HepG2 (cell line): ENCODE measurements around the gene ACTN4. TPM values are rescaled to one million over a fixed set of nuclear protein-coding genes. Genes with fewer than 3 reads are reported as not detected.

Experiments used
- ATAC-seq: fragments of 200-7000 bp; cut with Tn5 transposase; 3 replicates; pipeline ENCODE4 v1.9.1; 2020; ENCODE audit warnings: mild to moderate bottlenecking, moderate library complexity
- BruUV-seq: library from RNA; stranded (reverse); fragments of 400-500 nt; replicated peaks from 2 replicates; lab custom pipeline; 2021; lab: Mats Ljungman, UMichigan
- CTCF ChIA-PET: fragments of 300-600 bp; formaldehyde crosslinking; extraction: SDS; loops from one replicate; lab custom pipeline; 2021; ENCODE audit warnings: low total read pairs, inconsistent platforms, low intra/inter-chr PET ratio; lab: Yijun Ruan, JAX
- POLR2A ChIA-PET: fragments of 350-600 bp; sonication (Branson Sonifier 250); formaldehyde crosslinking; loops from one replicate; lab custom pipeline; 2020; ENCODE audit warnings: antibody characterized with exemption, inconsistent platforms; lab: Yijun Ruan, JAX
- DNase-seq: peaks from one replicate; pipeline ENCODE4 v3.0.0-alpha.2; 2015; ENCODE audit warnings: low spot score
- FAIRE-seq: peaks from 3 replicates; lab custom pipeline; 2011; peaks lifted over from hg19 to GRCh38; lab: Jason Lieb, UNC
- H2AFZ ChIP-seq: one replicate; pipeline ENCODE4 v1.6.1; 2011; ENCODE audit warnings: low read length, inconsistent platforms
- H3K27ac ChIP-seq: fragments of 300-600 bp; 3 replicates; pipeline ENCODE4 v1.8.0; 2011; ENCODE audit warnings: mixed run types, mild to moderate bottlenecking, mixed read lengths, low read length, inconsistent platforms; ENCODE audit not compliant: insufficient read depth; ENCODE audit errors: extremely low read length
- H3K27me3 ChIP-seq, 2 experiments: fragments of 200-600 bp in 1 of 2; 2 replicates in 1 of 2; 3 replicates in 1 of 2; pipeline versions ENCODE4 v1.6.0 to v1.8.0; 2011; ENCODE audit warnings: low read length in 2 of 2, mild to moderate bottlenecking in 2 of 2, moderate library complexity in 2 of 2, inconsistent platforms in 1 of 2; ENCODE audit not compliant: insufficient read depth in 2 of 2, control insufficient read depth in 1 of 2
- H3K36me3 ChIP-seq, 2 experiments: fragments of 200-600 bp in 1 of 2; replicated peaks in 1 of 2; 2 replicates in 1 of 2; 3 replicates in 1 of 2; pipeline versions ENCODE4 v1.5.1 to v1.8.0; 2011; ENCODE audit warnings: low read length in 2 of 2, inconsistent platforms in 1 of 2; ENCODE audit not compliant: insufficient read depth in 2 of 2, control insufficient read depth in 1 of 2
- H3K4me1 ChIP-seq: 2 replicates; pipeline ENCODE4 v1.5.1; 2012; ENCODE audit warnings: low read length, inconsistent platforms; ENCODE audit not compliant: insufficient read depth
- H3K4me2 ChIP-seq: 2 replicates; pipeline ENCODE4 v1.6.0; 2011; ENCODE audit warnings: low read depth, low read length, inconsistent platforms
- H3K4me3 ChIP-seq, 3 experiments: fragments of 200-600 bp in 1 of 3; sonication (generic), shearing (Covaris generic) in 1 of 3; replicated peaks in 1 of 3; 2 replicates each; pipeline ENCODE4 v1.5.1; 2011 to 2016; ENCODE audit warnings: low read length in 3 of 3, inconsistent platforms in 2 of 3, low read depth in 2 of 3, mild to moderate bottlenecking in 2 of 3, control low read depth in 1 of 3, mixed read lengths in 1 of 3; ENCODE audit not compliant: insufficient read depth in 1 of 3
- H3K79me2 ChIP-seq: one replicate; pipeline ENCODE4 v1.6.1; 2011; ENCODE audit warnings: low read length, inconsistent platforms; ENCODE audit not compliant: insufficient read depth
- H3K9ac ChIP-seq: 2 replicates; pipeline ENCODE4 v1.6.0; 2011; ENCODE audit warnings: mild to moderate bottlenecking, low read depth, low read length, inconsistent platforms; ENCODE audit not compliant: insufficient read depth
- H3K9me3 ChIP-seq: 2 replicates; pipeline ENCODE4 v1.5.1; 2012; ENCODE audit warnings: mild to moderate bottlenecking, low read length
- H4K20me1 ChIP-seq: 2 replicates; pipeline ENCODE4 v1.6.0; 2011; ENCODE audit warnings: inconsistent platforms, mild to moderate bottlenecking, low read length, moderate library complexity; ENCODE audit not compliant: insufficient read depth
- AGO2 ChIP-seq: fragments of 200-400 bp; formaldehyde crosslinking; optimal IDR thresholded peaks from 2 replicates; pipeline ENCODE3; 2017; ENCODE audit warnings: mild to moderate bottlenecking, low read depth, low read length, moderate library complexity
- ETV5 ChIP-seq: IDR thresholded peaks from 2 replicates; pipeline ENCODE4 v1.6.1; 2018; ENCODE audit warnings: missing biosample characterization, missing genetic modification reagents, inconsistent platforms, borderline replicate concordance
- NFE2L2 ChIP-seq: fragments of 150-350 bp; IDR thresholded peaks from 2 replicates; pipeline ENCODE4 v1.6.1; 2014; ENCODE audit warnings: low read length
- NKX3-1 ChIP-seq: sonication (generic); formaldehyde crosslinking; IDR thresholded peaks from 2 replicates; pipeline ENCODE4 v1.5.0; 2020; ENCODE audit warnings: missing genetic modification reagents
- NR2C2 ChIP-seq: sonication (generic); formaldehyde crosslinking; IDR thresholded peaks from 2 replicates; pipeline ENCODE4 v1.4.0; 2020; ENCODE audit warnings: missing genetic modification reagents, mild to moderate bottlenecking, moderate library complexity, borderline replicate concordance
- RBM22 ChIP-seq: fragments of 200-400 bp; formaldehyde crosslinking; optimal IDR thresholded peaks from 2 replicates; pipeline ENCODE3; 2017; ENCODE audit warnings: mild to moderate bottlenecking, low read length, moderate library complexity
- SMARCE1 ChIP-seq: fragments of 450-650 bp; IDR thresholded peaks from 2 replicates; pipeline ENCODE4 v1.6.1; 2017; ENCODE audit warnings: borderline replicate concordance
- ZNF24 ChIP-seq: fragments of 450-650 bp; IDR thresholded peaks from 2 replicates; pipeline ENCODE4 v1.6.1; 2017; ENCODE audit warnings: antibody characterized with exemption, mild to moderate bottlenecking
- ZNF776 ChIP-seq: sonication (generic); formaldehyde crosslinking; IDR thresholded peaks from 2 replicates; pipeline ENCODE4 v1.4.0; 2020; ENCODE audit warnings: mild to moderate bottlenecking, missing genetic modification reagents
- WGBS: methylation state at CpG from one replicate; pipeline ENCODE4 v1.1.6; 2017; ENCODE audit warnings: low lambda C conversion rate; 5-methylcytosine and 5-hydroxymethylcytosine counted together
- in situ Hi-C: cut with HindIII; loops from 2 replicates; pipeline ENCODE4 v1.10.0; 2017; ENCODE audit warnings: low pct_unique_long_range_greater_than_20kb; ENCODE audit not compliant: extremely low pct_ligation_motif_present
- intact Hi-C: fragments of 100-400 bp; cut with micrococcal nuclease; formaldehyde crosslinking; loops from one replicate; pipeline ENCODE4 v1.10.0; 2022; ENCODE audit not compliant: unreplicated experiment
- polyA plus RNA-seq, 8 experiments: library from polyadenylated mRNA; depleted of rRNA in 3 of 8; stranded (reverse) in 7 of 8; unstranded in 1 of 8; fragments of >200 nt; fragmentation: Illumina TruSeq in 4 of 8; extraction: Trizol in 4 of 8; gene quantifications; 2 replicates each; pipeline versions ENCODE4 v1.2.1 to v1.2.3, GENCODE V29; 2011 to 2016; ENCODE audit warnings: low read depth in 4 of 8, missing spikeins in 1 of 8, mixed read lengths in 1 of 8; ENCODE audit not compliant: insufficient read depth in 1 of 8
- total RNA-seq, 5 experiments: library from RNA; depleted of rRNA; stranded (reverse); fragments of >200 nt; fragmentation: Illumina TruSeq; extraction: Trizol; gene quantifications; 2 replicates each; pipeline ENCODE4 v1.2.3, GENCODE V29; 2016; ENCODE audit warnings: low read depth in 1 of 5
- TF ChIP-seq, protein P1 (sequence below): sonication (generic); formaldehyde crosslinking; IDR thresholded peaks from 2 replicates; pipeline ENCODE4 v1.5.1; 2020; ENCODE audit warnings: mild to moderate bottlenecking, missing genetic modification reagents, moderate library complexity
- TF ChIP-seq, protein P2 (sequence below): conservative IDR thresholded peaks from 2 replicates; pipeline ENCODE4 v1.6.1; 2018; ENCODE audit warnings: missing genetic modification reagents

ACTN4 gene
- total and polyA plus RNA-seq, 2 of the 13 experiments (the other 11 are each of a cell fraction or from before 2014, with no cell fraction given), result 171 to 192 TPM

DNA sequence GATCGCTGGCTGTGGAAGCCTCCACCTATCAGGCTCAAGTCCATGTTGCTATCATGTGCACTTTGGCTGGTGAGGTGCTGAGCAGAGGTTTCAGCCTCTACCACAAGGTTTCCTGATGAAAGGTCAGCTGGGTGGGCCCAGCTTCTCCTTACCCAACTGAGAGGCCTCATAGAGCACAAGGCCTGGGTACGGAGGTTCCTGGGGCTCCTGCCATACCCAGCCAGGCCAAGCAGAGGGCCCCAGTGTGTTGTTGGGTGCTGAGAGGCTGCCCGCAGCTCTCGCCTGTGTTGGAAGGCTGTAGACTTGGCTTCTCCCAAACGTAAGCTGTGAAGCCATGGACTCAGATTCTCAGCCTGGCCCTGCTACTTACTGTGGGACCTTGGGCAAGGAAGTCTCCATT, 28.2 kb downstream of the ACTN4 start (continued):
- TF ChIP-seq, protein P1, sequence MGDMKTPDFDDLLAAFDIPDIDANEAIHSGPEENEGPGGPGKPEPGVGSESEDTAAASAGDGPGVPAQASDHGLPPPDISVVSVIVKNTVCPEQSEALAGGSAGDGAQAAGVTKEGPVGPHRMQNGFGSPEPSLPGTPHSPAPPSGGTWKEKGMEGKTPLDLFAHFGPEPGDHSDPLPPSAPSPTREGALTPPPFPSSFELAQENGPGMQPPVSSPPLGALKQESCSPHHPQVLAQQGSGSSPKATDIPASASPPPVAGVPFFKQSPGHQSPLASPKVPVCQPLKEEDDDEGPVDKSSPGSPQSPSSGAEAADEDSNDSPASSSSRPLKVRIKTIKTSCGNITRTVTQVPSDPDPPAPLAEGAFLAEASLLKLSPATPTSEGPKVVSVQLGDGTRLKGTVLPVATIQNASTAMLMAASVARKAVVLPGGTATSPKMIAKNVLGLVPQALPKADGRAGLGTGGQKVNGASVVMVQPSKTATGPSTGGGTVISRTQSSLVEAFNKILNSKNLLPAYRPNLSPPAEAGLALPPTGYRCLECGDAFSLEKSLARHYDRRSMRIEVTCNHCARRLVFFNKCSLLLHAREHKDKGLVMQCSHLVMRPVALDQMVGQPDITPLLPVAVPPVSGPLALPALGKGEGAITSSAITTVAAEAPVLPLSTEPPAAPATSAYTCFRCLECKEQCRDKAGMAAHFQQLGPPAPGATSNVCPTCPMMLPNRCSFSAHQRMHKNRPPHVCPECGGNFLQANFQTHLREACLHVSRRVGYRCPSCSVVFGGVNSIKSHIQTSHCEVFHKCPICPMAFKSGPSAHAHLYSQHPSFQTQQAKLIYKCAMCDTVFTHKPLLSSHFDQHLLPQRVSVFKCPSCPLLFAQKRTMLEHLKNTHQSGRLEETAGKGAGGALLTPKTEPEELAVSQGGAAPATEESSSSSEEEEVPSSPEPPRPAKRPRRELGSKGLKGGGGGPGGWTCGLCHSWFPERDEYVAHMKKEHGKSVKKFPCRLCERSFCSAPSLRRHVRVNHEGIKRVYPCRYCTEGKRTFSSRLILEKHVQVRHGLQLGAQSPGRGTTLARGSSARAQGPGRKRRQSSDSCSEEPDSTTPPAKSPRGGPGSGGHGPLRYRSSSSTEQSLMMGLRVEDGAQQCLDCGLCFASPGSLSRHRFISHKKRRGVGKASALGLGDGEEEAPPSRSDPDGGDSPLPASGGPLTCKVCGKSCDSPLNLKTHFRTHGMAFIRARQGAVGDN, result peak; percentile 54
- TF ChIP-seq NR2C2 (CRISPR knock-in tag) (no peak), NKX3-1 (CRISPR knock-in tag) (no peak)

DNA sequence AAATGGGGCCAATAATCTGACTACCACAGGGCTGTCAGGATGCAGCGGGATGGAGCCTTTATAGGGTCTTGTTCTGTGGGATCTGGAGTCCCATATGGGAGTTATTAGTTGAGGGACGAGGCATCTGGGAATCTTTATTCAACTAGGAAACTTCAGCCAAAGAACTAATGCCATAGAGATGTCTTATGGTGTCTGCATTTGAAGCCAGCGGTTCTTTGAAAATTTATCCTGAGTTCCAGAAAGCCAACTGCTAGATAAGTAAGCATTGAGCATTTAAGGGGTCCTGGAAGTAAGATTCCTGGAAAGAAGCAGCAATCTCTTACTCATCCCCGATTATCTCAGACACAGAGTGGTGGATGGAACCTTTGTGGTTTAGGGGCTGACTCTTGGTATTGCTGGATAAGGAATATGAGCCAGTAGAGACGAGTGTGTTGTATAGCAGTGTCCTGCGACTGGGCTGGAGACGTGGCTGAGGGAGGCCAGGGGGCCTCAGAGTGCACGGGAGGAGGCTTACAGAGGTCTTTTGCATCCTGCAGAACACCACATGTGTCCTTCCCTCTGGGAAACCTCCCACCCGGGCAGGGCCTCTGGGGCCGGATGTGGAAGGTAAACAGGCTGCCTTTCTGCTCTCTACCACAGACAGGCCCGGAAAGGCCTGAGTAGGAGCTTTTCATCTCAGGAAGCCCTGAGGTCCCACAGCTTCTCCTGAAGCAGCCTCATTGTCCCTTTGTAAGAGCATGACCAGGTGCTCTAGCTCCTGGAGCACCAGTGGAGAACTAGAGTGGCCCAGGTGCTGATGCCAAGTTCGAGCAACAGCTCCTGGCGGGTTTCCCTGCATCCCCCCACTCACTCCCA, 28.8 kb downstream of the ACTN4 start:
- H3K9ac ChIP-seq, result no peak overlapping the region
- FAIRE-seq, result no peak
- H3K4me1 ChIP-seq, result peaks cover 86% of the 10 kb centered on the region
- ChIA-PET CTCF (no interaction called here), POLR2A (interaction anchor here (0.6 to 0.9 kb wide), 2 partner anchors 27 to 442 kb away, joined by 3 read pairs; no protein-coding TSS in a partner anchor)
- peaks cover 88% of the 10 kb centered on the region for H3K79me2 ChIP-seq
- intact Hi-C loops, result no loop called here
- WGBS, result 92% methylated on average over 6 of the region's 13 CpGs
- ATAC-seq, result no peak; the same call in 1 of the 3 replicates
- H4K20me1 ChIP-seq, result peaks cover 64% of the 10 kb centered on the region
- no peak overlapping the region for H2AFZ ChIP-seq
- H3K4me3 ChIP-seq, result no peak overlapping the region
- no peaks in the 10 kb centered on the region for H3K9me3 ChIP-seq
- TF ChIP-seq SMARCE1 (no peak), ZNF24 (no peak), ETV5 (CRISPR knock-in tag) (peak; percentile 60; the same call in 1 of the 2 replicates), ZNF776 (no peak), NFE2L2 (no peak), AGO2 (peak; percentile 48), RBM22 (peak; percentile 58)
- TF ChIP-seq, protein P2, sequence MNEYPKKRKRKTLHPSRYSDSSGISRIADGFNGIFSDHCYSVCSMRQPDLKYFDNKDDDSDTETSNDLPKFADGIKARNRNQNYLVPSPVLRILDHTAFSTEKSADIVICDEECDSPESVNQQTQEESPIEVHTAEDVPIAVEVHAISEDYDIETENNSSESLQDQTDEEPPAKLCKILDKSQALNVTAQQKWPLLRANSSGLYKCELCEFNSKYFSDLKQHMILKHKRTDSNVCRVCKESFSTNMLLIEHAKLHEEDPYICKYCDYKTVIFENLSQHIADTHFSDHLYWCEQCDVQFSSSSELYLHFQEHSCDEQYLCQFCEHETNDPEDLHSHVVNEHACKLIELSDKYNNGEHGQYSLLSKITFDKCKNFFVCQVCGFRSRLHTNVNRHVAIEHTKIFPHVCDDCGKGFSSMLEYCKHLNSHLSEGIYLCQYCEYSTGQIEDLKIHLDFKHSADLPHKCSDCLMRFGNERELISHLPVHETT (CRISPR knock-in tag), result no peak
- TF ChIP-seq, all 625 proteins: peak for 3
- BruUV-seq, result no TSS peak
- in situ Hi-C loops, result no loop called here
- no peaks in the 10 kb centered on the region for H3K27me3 ChIP-seq
- H3K36me3 ChIP-seq, result peaks cover 10 to 52% of the 10 kb centered on the region in 2 experiments
- peak overlapping the region; percentile 12 for H3K27ac ChIP-seq
- no peak overlapping the region for H3K4me2 ChIP-seq
- DNase-seq, result no peak
